Measurements from ENCODE around the gene TPRG1L. TPM values are rescaled to one million over a fixed set of nuclear protein-coding genes. Genes with fewer than 3 reads are reported as not detected.

The TPRG1L gene
- total RNA-seq, 1 donor from 2014 or later: 40.8 TPM

- DNase-seq (ENCODE audit: low read depth): no peak
- TF ChIP-seq CTCF (IDR thresholded peaks at IDR 0.05; ENCODE audit: insufficient read depth, low read length, poor library complexity, severe bottlenecking): no peak
- Histone ChIP-seq H3K4me3 (ENCODE audit: low read depth, low read length) (no peak overlapping the region), H3K36me3 (ENCODE audit: control insufficient read depth, insufficient read depth, low read length) (no peaks in the 10 kb centered on the region), H3K27me3 (ENCODE audit: control insufficient read depth, insufficient read depth, low read length) (peaks cover 19% of the 10 kb centered on the region)
These were observed 43.9 kb downstream of the TPRG1L start for GRCh38 chr1:3668585-3669300.

- Histone ChIP-seq H3K27me3 (ENCODE audit: control insufficient read depth, insufficient read depth, low read length) (peaks cover 24% of the 10 kb centered on the region), H3K4me3 (ENCODE audit: low read depth, low read length) (no peak overlapping the region), H3K36me3 (ENCODE audit: control insufficient read depth, insufficient read depth, low read length) (no peaks in the 10 kb centered on the region)
- TF ChIP-seq CTCF (IDR thresholded peaks at IDR 0.05; ENCODE audit: insufficient read depth, low read length, poor library complexity, severe bottlenecking): no peak
- no peak for DNase-seq (ENCODE audit: low read depth)
These were observed 44.6 kb downstream of the TPRG1L start for GRCh38 chr1:3669421-3669821.

DNA sequence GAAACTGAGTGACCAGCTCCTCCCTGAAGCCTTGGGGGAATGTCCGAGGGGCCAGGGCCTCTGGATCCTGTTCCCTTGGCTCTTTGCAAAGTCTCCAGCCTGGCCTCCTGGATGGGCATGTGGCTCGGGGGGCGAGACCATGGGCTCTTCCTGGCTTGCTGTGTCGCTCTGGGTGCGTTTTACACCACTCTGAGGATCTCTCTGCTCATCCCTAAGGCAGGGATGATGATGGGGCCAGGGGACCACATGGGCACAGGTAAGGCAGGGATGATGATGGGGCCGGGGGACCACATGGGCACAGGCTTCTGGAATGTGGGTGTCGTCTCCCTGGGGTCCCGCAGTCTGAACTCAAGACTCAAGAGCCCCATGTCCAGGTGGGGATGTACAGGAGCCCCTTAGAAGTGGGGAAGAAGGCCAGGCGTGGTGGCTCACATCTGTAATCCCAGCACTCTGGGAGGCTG lies 45.2 kb downstream of the TPRG1L start:
- H3K36me3 ChIP-seq (ENCODE audit: control insufficient read depth, insufficient read depth, low read length): no peaks in the 10 kb centered on the region
- no peak for DNase-seq (ENCODE audit: low read depth)

GRCh38 chr1:3670823-3671265 lies 46.0 kb downstream of the TPRG1L start:
- no peak overlapping the region for H3K4me3 ChIP-seq (ENCODE audit: low read depth, low read length)
- peaks cover 28% of the 10 kb centered on the region for H3K27me3 ChIP-seq (ENCODE audit: control insufficient read depth, insufficient read depth, low read length)
- no peak for DNase-seq (ENCODE audit: low read depth)
- TF ChIP-seq CTCF (IDR thresholded peaks at IDR 0.05; ENCODE audit: insufficient read depth, low read length, poor library complexity, severe bottlenecking): no peak
- no peaks in the 10 kb centered on the region for H3K36me3 ChIP-seq (ENCODE audit: control insufficient read depth, insufficient read depth, low read length)

More for the DNA sequence above, 45.2 kb downstream of the TPRG1L start:
- H3K27me3 ChIP-seq (ENCODE audit: control insufficient read depth, insufficient read depth, low read length): peaks cover 28% of the 10 kb centered on the region
- no peak overlapping the region for H3K4me3 ChIP-seq (ENCODE audit: low read depth, low read length)
- no peak for TF ChIP-seq CTCF (IDR thresholded peaks at IDR 0.05; ENCODE audit: insufficient read depth, low read length, poor library complexity, severe bottlenecking)

DNA sequence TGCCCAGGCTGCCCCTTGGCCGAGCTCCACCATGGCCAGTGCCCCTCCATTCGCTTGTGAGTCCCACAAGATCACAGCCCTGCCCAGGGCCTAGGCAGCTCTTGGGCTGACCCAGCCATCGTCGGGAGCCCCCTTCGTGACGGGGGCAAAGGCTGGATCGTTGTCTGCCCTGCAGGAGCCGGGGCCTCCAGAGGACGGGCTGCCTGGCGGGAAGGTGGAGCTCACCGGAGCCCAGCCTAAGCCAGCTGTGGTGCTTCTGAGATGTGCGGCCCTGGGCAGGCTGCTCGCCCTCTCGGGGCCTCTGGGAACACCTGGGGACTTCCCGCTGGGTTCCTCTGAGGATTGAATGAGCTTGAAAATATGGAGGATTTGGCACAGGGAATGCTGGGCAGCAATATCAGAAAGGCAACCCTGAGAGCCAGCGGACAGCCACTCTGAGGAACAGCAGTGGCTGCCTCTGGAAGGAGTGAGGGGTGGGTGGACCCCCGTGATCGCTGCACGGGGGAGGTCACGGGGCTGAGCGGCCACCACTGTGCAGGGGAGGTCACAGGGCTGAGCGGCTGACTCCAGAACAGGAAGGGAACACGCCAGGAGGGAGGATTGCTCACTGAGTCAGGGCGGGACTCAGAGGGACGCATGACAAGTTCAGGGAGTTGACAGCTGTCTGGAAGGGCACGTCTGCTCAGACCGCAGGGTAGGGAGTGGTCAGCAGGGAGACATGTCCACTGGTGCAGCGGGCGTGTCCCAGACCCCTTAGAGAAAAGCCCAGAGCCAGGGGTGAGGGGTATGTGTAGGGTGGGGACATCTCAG lies 46.8 kb downstream of the TPRG1L start:
- no peaks in the 10 kb centered on the region for H3K36me3 ChIP-seq (ENCODE audit: control insufficient read depth, insufficient read depth, low read length)
- TF ChIP-seq CTCF (IDR thresholded peaks at IDR 0.05; ENCODE audit: insufficient read depth, low read length, poor library complexity, severe bottlenecking): no peak
- no peak for DNase-seq (ENCODE audit: low read depth)

More for the DNA sequence above, 46.8 kb downstream of the TPRG1L start:
- H3K27me3 ChIP-seq (ENCODE audit: control insufficient read depth, insufficient read depth, low read length): peaks cover 30% of the 10 kb centered on the region
- H3K4me3 ChIP-seq (ENCODE audit: low read depth, low read length): no peak overlapping the region
